Measurements from ENCODE around the gene NMB.
"Not testable (repeated sequence)": the region's sequence is repeated elsewhere in the genome, so short reads cannot be mapped to it uniquely, and the experiment has no call there.

NMB gene

GRCh38 chr15:84654689-84655453, 3.1 kb downstream of the NMB start:
- DNase-seq (ENCODE audit: low read depth), result peak; percentile 66

- DNase-seq (ENCODE audit: low read depth), result peak; percentile 98
These were observed 3.9 kb downstream of the NMB start, which contains the start of gene WDR73 for GRCh38 chr15:84653910-84654688. Gene WDR73, minus strand, starts transcription at chr15:84654283. Its CDS starts 9 bp downstream, at chr15:84654274.

- no peak for DNase-seq (ENCODE audit: low read depth)
These were observed 4.5 kb downstream of the NMB start for GRCh38 chr15:84653584-84653909.

- DNase-seq (ENCODE audit: low read depth), result no peak
These were observed 8.3 kb downstream of the NMB start for GRCh38 chr15:84649706-84650105.

- no peak for DNase-seq (ENCODE audit: low read depth)
These were observed 9.5 kb downstream of the NMB start for GRCh38 chr15:84648539-84648938.

GRCh38 chr15:84647726-84648125, 10.3 kb downstream of the NMB start:
- no peak for DNase-seq (ENCODE audit: low read depth)

- no peak for DNase-seq (ENCODE audit: low read depth)
These were observed 12.0 kb downstream of the NMB start for GRCh38 chr15:84645997-84646396.

GRCh38 chr15:84645496-84645895, 12.5 kb downstream of the NMB start:
- DNase-seq (ENCODE audit: low read depth), result no peak

GRCh38 chr15:84643838-84644237, 14.2 kb downstream of the NMB start:
- no peak for DNase-seq (ENCODE audit: low read depth)

- not testable (repeated sequence) for DNase-seq (ENCODE audit: low read depth)
These were observed 15.4 kb downstream of the NMB start for GRCh38 chr15:84642640-84643039.

GRCh38 chr15:84641871-84642270, 16.1 kb downstream of the NMB start:
- DNase-seq (ENCODE audit: low read depth), result not testable (repeated sequence)

- DNase-seq (ENCODE audit: low read depth), result no peak
These were observed 19.9 kb downstream of the NMB start for GRCh38 chr15:84638103-84638502.

GRCh38 chr15:84634228-84634837, 23.7 kb downstream of the NMB start:
- no peak for DNase-seq (ENCODE audit: low read depth)

- DNase-seq (ENCODE audit: low read depth), result peak; percentile 33
These were observed 24.4 kb downstream of the NMB start for GRCh38 chr15:84633311-84634227.

- DNase-seq (ENCODE audit: low read depth), result no peak
These were observed 26.2 kb downstream of the NMB start for GRCh38 chr15:84631706-84632272.

GRCh38 chr15:84629033-84629432, 29.0 kb downstream of the NMB start:
- DNase-seq (ENCODE audit: low read depth), result no peak

- DNase-seq (ENCODE audit: low read depth), result no peak
These were observed 32.9 kb downstream of the NMB start for GRCh38 chr15:84625123-84625522.

GRCh38 chr15:84624359-84624758, 33.6 kb downstream of the NMB start:
- DNase-seq (ENCODE audit: low read depth), result no peak

- DNase-seq (ENCODE audit: low read depth), result no peak
These were observed 36.5 kb downstream of the NMB start for GRCh38 chr15:84621358-84621979.

GRCh38 chr15:84620626-84621025, 37.4 kb downstream of the NMB start:
- no peak for DNase-seq (ENCODE audit: low read depth)

- DNase-seq (ENCODE audit: low read depth), result no peak
These were observed 41.8 kb downstream of the NMB start for GRCh38 chr15:84616235-84616634.
